Stimulated activated CD4-positive, alpha-beta T cell treated with anti-CD3 and anti-CD28 coated beads, Interleukin-2, amount 100 ng/mL, for 4 hours (primary cell): ENCODE results near the gene ATG16L2.
A peak's percentile ranks its signal among the peaks of the same experiment; 100 is the strongest.
"Not testable (repeated sequence)": the region's sequence is repeated elsewhere in the genome, so short reads cannot be mapped to it uniquely, and the experiment has no call there.

ENCODE experiments used
- DNase-seq: peaks from one replicate; pipeline ENCODE4 v3.0.0-alpha.2; 2020; ENCODE audit warnings: low read depth

The ATG16L2 gene

DNA sequence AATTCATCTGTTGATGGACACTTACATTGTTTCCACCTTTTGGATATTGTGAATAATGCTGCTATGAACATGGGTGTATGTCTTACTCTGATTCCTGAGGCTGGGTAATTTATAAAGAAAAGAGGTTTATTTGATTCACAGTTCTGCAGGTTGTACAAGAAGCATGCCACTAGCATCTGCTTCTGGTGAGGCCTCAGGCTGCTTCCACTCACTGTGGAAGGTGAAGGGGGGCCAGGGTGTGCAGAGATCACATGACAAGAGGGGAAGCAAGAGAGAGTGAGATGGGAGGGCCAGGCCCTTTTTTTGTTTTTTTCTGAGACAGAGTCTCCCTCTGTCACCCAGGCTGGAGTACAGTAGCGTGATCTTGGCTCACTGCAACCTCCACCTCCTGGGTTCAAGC lies 7.8 kb upstream of the ATG16L2 start:
- not testable (repeated sequence) for DNase-seq

GRCh38 chr11:72807021-72807693 lies 7.1 kb upstream of the ATG16L2 start:
- DNase-seq, result no peak

DNA sequence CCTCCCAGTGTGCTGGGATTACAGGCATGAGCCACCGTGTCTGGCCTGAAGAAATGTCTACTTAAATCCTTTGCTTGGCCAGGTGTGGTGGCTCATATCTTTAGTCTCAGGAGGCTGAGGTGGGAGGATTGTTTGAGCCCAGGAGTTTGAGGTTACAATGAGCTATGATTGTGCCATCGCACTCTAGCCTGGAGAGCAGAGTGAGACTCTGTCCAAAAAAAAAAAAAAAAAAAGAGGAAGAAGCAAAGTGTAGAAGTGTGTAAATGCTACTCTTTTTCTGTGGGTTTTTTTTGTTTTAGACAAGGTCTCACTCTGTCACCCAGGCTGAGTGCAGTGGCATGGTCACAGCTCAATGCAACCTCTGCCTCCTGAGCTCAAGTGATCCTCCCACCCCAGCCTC lies 6.4 kb upstream of the ATG16L2 start:
- no peak for DNase-seq

DNA sequence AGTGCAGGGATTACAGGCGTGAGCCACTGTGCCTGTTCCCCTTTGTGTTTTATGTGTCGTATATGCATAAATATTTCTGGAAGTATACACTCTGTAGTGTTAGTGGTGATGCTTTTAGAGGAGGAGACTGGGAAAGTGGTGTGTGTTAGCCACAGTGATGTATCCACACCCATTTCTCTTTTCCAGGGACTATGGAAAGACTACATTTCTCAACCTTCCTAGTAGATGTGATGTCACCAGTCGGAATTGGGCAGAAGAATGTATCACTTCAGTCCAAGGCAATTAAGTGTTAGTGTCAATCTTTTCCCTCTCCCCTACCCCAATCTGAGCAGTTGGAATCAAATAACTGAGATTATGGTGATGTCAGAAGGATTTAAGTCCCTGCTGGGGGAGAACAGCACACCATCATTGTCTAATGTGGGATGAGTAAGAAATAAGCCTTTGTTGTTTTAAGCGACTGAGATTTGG lies 5.8 kb upstream of the ATG16L2 start:
- DNase-seq, result no peak

DNA sequence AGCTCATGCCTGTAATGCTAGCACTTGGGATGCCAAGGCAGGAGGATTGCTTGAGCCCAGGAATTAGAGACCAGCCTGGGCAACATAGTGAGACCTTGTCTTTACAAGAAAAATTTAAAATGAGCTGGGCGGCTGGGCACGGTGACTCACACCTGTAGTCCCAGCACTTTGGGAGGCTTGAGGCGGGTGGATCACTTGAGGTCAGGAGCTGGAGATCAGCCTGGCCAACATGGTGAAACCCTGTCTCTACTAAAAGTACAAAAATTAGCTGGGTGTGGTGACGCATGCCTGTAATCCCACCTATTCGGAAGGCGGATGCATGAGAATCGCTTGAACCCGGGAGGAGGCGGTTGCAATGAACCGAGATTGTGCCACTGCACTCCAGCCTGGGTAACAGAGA lies 2.5 kb upstream of the ATG16L2 start:
- not testable (repeated sequence) for DNase-seq

DNA sequence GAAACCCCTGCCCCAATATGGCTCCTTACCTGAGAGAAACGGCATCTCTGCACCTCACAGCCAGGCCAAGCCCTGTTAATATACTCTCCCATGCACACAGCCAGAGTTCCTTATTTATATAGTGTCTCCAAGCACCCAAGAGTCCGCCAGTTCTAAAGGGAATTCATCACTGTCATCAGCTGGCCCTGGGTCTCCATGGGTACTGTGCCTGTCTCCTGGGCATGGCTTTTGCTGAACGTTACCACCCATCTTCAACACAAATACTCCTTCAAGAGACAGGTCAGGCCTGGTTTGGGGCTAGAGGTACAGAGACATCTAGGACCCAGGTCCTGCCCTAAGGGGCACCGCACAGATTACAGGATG lies 1.6 kb upstream of the ATG16L2 start:
- no peak for DNase-seq

GRCh38 chr11:72812967-72813739 lies 1.1 kb upstream of the ATG16L2 start:
- DNase-seq, result peak; percentile 50

GRCh38 chr11:72813740-72814285 lies 398 bp upstream of the ATG16L2 start:
- DNase-seq, result peak; percentile 71

- no peak for DNase-seq
Measured at GRCh38 chr11:72815110-72815618, 953 bp downstream of the ATG16L2 start.

- DNase-seq, result no peak
Measured at GRCh38 chr11:72816404-72816990, 2.3 kb downstream of the ATG16L2 start.

GRCh38 chr11:72817966-72818365 lies 3.8 kb downstream of the ATG16L2 start:
- no peak for DNase-seq

DNA sequence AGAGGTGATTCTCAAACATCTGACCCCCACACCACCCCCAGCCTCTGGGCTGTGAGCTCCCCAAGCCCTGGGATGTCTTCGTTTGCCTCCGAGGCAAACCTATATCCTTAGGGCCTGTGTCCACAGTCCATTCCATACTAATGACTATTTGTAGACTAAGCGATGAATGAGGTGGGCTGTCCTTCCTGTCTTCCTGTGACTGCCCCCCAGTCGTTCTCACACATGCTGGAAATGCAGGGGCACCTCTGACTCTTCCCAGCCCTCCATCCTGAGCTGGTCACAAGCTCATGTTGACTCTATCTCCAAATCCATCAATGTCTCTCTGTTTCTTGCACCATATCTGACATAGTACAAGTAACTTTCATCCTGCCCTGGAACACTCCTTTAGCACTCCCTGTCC lies 4.8 kb downstream of the ATG16L2 start:
- DNase-seq, result no peak

DNA sequence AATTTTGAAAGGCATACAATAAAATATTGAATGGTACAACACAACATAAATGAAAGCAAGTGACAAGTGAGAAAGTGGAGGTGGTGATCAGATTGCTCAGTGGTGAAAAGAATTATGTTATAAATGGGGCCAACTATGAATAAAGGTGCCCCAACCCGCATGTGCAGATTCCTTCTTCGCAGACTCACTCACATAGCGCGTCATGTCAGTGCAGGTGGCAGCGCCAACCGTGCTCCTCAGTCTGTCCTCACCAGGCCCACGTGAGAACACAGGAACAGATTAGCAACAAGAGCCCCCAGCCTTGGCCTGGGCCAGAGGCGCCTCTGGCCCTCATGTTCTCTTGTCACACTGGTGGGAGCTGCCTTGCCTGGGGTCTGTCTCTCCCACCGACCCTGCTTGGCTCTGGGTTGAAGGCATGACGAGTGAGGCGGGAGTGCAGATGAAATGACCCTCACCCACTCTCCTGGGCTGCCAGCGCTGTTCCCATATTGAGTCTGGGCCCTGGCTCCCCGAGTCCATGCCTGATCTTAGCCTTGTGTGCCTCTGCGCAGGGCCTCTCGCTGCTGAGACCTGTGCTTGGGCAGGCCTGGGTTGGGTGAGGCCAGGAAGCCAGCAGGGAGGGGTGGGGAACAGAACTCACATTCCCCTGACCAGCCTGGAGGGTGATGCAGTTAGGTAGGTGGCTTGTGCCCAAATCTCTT lies 6.4 kb downstream of the ATG16L2 start:
- DNase-seq, result no peak

GRCh38 chr11:72821221-72821919 lies 7.2 kb downstream of the ATG16L2 start:
- DNase-seq, result no peak

DNA sequence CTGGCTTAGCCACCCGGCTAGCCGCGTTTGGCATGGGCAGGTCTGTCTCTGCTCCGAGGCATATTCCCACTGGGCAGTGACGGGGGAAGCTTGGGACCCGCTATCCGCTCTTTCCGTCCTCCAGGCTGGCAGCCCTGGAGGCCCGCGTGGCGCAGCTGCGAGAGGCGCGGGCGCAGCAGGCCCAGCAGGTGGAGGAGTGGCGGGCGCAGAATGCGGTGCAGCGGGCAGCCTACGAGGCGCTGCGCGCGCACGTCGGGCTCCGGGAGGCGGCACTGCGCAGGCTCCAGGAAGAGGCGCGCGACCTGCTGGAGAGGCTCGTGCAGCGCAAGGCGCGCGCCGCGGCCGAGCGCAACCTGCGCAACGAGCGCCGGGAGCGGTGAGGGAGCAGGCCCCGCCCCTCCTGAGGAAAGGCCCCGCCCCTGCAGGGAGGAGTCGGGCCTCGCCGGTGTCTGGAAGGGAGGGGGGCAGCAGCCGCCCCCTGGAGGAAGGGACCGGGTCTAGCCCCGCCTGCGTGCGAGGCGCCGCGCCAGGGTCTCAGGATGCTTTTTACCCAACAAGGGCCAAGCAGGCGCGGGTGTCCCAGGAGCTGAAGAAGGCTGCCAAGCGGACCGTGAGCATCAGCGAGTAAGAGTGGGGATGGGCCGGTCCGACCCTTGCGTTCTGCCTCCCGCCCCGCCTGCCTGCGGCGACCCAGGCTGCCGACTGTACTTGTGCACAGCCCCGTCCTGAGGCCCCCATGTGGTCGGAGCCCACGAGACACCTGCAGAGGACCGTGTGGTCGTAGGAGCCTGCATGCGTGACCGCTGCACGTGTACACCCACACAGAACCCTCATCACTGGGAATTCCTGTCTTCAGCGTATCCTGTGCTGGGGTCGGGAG lies 7.9 kb downstream of the ATG16L2 start:
- peak; percentile 74 for DNase-seq

- DNase-seq, result no peak
Measured at GRCh38 chr11:72823105-72823804, 9.0 kb downstream of the ATG16L2 start.

- DNase-seq, result no peak
Measured at GRCh38 chr11:72824020-72824419, 9.8 kb downstream of the ATG16L2 start.

GRCh38 chr11:72824811-72825505 lies 10.7 kb downstream of the ATG16L2 start:
- DNase-seq, result no peak

DNA sequence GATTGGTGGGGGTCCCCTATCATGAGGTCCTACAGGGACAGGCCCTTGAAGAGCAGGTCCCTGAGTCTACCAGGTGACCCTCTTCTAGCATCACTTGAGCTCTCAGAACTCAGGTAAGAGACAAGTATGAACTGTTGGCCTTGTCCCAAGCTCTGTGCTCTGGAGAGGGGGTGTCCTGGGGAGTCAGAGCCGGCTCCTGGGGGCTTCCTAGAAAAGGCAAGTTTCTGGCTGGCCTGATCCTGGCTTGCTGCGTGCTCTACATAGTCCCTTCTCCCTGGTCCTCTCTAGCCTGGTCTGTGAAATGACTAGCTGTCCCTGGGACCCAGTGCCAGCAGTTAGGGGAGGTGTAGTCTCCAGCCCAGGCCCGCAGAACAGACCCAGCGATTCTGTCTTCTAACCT lies 11.4 kb downstream of the ATG16L2 start:
- DNase-seq, result no peak
